CD4-positive, alpha-beta T cell (primary cell): ENCODE measurements around the gene NACC2. TPM values are rescaled to one million over a fixed set of nuclear protein-coding genes. Genes with fewer than 3 reads are reported as not detected.

Experiments used
- ATAC-seq: fragments of 200-7000 bp; cut with Tn5 transposase; one replicate; pipeline ENCODE4 v1.10.0; 2022; ENCODE audit warnings: mild to moderate bottlenecking; ENCODE audit not compliant: poor library complexity
- CTCF ChIA-PET: fragments of 350-600 bp; sonication (Branson Sonifier 250); formaldehyde crosslinking; loops from one replicate; lab custom pipeline; 2021; ENCODE audit warnings: antibody characterized with exemption, inconsistent platforms; lab: Charles Lee
- POLR2A ChIA-PET: fragments of 350-600 bp; sonication (Branson Sonifier 250); formaldehyde crosslinking; loops from one replicate; lab custom pipeline; 2021; ENCODE audit warnings: antibody characterized with exemption, inconsistent platforms; lab: Charles Lee
- DNase-seq, 14 experiments: peaks; one replicate each; pipeline ENCODE4 v3.0.0-alpha.2; 2013 to 2020; ENCODE audit warnings: mixed read lengths in 2 of 14
- H3K27ac ChIP-seq, 2 donors: one replicate each; pipeline versions ENCODE4 v1.5.1 to v1.7.0; 2013; ENCODE audit warnings: low read length in 2 of 2, low read depth in 1 of 2, mild to moderate bottlenecking in 1 of 2
- H3K27me3 ChIP-seq, 2 experiments: 1 replicate in 1 of 2; 2 replicates in 1 of 2; pipeline versions ENCODE4 v1.6.1 to v1.7.0; 2013; ENCODE audit warnings: low read length in 2 of 2, control low read depth in 1 of 2, mild to moderate bottlenecking in 1 of 2, moderate library complexity in 1 of 2; ENCODE audit not compliant: insufficient read depth in 2 of 2, control insufficient read depth in 1 of 2
- H3K36me3 ChIP-seq: one replicate; pipeline ENCODE4 v1.6.1; 2013; ENCODE audit warnings: low read length, control low read depth; ENCODE audit not compliant: insufficient read depth
- H3K4me1 ChIP-seq: one replicate; pipeline ENCODE4 v1.6.1; 2013; ENCODE audit warnings: low read length, control low read depth; ENCODE audit not compliant: insufficient read depth
- H3K4me3 ChIP-seq: one replicate; pipeline ENCODE4 v1.5.1; 2013; ENCODE audit warnings: mild to moderate bottlenecking, low read length, moderate library complexity
- H3K9me3 ChIP-seq, 2 experiments: 1 replicate in 1 of 2; 2 replicates in 1 of 2; pipeline versions ENCODE4 v1.6.1 to v1.7.0; 2013; ENCODE audit warnings: low read length in 2 of 2, mild to moderate bottlenecking in 2 of 2, control low read depth in 1 of 2, moderate library complexity in 1 of 2; ENCODE audit not compliant: control insufficient read depth in 1 of 2, insufficient read depth in 1 of 2
- H3K27ac Mint-ChIP-seq: one replicate; pipeline ENCODE4 v1.8.0; 2020; ENCODE audit warnings: mixed read lengths
- H3K27me3 Mint-ChIP-seq: one replicate; pipeline ENCODE4 v1.8.0; 2021; ENCODE audit warnings: mixed read lengths
- H3K36me3 Mint-ChIP-seq: one replicate; pipeline ENCODE4 v1.8.0; 2021; ENCODE audit warnings: low read depth, mixed read lengths
- H3K4me1 Mint-ChIP-seq: one replicate; pipeline ENCODE4 v1.8.0; 2021; ENCODE audit warnings: low read depth, mixed read lengths
- H3K4me3 Mint-ChIP-seq: one replicate; pipeline ENCODE4 v1.8.0; 2020; ENCODE audit warnings: mild to moderate bottlenecking, mixed read lengths
- H3K9me3 Mint-ChIP-seq: one replicate; pipeline ENCODE4 v1.8.0; 2020; ENCODE audit warnings: mixed read lengths
- intact Hi-C, 2 experiments: fragments of 100-400 bp; cut with DNase I in 1 of 2; cut with micrococcal nuclease in 1 of 2; formaldehyde crosslinking; loops; one replicate each; pipeline versions ENCODE4 v1.15.1 to v1.9.0; 2023 to 2025; cut with DNase I, micrococcal nuclease
- total RNA-seq, 174 experiments: library from RNA in 2 of 174; stranded (reverse) in 2 of 174; gene quantifications; one replicate each; pipeline ENCODE4 v1.2.3 and lab custom pipeline; 2021 to 2026
- TF ChIP-seq, protein P1 (sequence below): fragments of 200-600 bp; IDR thresholded peaks from one replicate; pipeline ENCODE4 v1.8.0; 2022; ENCODE audit warnings: antibody characterized with exemption, mild to moderate bottlenecking

The NACC2 gene
- total RNA-seq, 2 experiments from 2014 or later = 2.1 to 2.7 TPM

DNA sequence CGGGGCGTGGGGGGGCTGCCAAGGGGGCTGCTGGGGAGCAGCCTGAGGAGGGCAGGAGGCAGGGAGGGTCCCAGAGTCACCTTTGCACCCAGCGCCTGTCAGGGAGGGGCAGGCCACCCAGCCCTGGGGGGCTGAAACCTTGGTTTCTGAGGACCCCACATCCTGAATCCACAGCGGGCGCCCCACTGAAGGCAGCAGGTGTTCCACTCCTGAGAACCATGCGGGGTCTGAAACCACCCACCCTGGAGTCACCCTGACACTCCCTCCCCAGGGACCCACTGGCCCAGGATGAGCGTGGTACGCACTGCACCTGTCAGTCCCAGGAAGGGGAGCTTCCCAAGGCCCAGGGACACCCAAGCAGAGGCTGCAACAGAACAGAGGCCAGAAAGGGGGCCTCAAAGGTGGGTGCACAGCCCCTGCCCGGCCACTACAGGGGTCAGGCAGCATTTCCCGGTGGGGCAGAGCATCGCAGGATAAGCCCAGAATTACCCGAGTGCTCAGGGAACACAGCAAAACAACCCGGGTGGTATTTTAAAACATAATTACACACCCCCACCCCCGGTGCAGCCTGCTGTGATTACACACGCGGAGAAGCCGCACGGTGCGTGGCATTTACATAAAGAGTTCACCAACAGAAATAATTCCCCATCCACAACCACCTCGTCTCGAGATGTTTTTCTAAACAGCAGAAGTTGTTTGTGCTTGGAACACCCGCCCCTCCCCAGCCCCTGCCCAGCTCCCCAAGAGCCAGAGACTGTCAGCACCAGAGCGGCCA, 76.6 kb downstream of the NACC2 start:
- no peaks in the 10 kb centered on the region for H3K9me3 Mint-ChIP-seq
- DNase-seq (no peak), ATAC-seq (no peak)
- Histone ChIP-seq H3K4me3 (no peak overlapping the region), H3K27ac (no peak overlapping the region), H3K9me3 (no peaks in the 10 kb centered on the region), H3K4me1 (no peaks in the 10 kb centered on the region), H3K27me3 (no peaks in the 10 kb centered on the region), H3K36me3 (peaks cover 10% of the 10 kb centered on the region)
- H3K4me3 Mint-ChIP-seq = no peak overlapping the region
- POLR2A ChIA-PET = no interaction called here
- H3K4me1 Mint-ChIP-seq = peaks cover 11% of the 10 kb centered on the region
- no peaks in the 10 kb centered on the region for H3K27me3 Mint-ChIP-seq
- no peaks in the 10 kb centered on the region for H3K36me3 Mint-ChIP-seq
- CTCF ChIA-PET = no interaction called here
- intact Hi-C loops = no loop called here
- no peak overlapping the region for H3K27ac Mint-ChIP-seq
- TF ChIP-seq, protein P1, sequence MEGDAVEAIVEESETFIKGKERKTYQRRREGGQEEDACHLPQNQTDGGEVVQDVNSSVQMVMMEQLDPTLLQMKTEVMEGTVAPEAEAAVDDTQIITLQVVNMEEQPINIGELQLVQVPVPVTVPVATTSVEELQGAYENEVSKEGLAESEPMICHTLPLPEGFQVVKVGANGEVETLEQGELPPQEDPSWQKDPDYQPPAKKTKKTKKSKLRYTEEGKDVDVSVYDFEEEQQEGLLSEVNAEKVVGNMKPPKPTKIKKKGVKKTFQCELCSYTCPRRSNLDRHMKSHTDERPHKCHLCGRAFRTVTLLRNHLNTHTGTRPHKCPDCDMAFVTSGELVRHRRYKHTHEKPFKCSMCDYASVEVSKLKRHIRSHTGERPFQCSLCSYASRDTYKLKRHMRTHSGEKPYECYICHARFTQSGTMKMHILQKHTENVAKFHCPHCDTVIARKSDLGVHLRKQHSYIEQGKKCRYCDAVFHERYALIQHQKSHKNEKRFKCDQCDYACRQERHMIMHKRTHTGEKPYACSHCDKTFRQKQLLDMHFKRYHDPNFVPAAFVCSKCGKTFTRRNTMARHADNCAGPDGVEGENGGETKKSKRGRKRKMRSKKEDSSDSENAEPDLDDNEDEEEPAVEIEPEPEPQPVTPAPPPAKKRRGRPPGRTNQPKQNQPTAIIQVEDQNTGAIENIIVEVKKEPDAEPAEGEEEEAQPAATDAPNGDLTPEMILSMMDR = no peak

DNA sequence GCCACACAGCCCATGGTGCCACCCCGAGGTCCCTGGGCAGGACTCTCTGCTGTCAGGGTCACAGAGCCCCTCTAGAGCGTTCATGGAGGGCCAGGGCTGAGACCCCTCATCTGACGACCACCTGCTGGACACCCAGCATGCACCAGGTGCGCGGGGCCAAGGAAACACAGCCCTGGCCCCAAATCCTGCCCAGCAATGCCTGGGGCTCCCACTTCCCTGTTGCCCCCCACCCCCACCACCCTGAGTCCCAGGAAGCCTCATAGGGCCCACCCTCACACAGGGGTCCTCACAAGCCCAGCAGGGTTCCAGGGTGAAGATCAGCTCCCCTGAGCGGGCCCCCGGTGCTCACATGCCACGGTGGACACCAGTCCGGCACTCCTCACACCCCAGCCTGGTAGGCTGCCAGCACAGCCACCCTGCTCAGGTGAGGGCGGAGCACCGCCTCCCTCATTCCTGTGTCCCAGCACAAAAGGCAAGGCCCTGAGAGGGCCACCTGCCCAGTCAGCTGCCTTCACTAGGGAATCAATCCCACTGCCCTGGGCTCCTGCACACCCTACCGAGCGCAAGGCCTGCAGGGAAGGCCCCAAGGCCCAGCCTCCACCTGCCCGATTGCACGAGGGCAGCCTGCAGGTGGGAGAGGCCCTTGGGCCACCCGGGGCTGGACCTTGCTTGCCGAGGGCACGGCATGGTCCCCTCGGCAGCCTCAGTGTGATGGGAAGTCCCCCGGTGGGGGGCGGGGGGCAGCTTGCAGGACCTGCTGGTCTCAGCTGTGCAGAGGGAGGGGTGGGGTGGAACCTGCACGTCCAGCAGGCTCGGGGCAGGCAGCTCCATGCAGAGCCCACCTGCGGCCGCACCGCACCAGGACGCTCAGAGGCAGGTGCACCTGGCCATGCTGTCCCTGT, 77.5 kb downstream of the NACC2 start:
- Histone ChIP-seq H3K27ac (no peak overlapping the region), H3K4me1 (no peaks in the 10 kb centered on the region), H3K27me3 (no peaks in the 10 kb centered on the region), H3K36me3 (peaks cover 14% of the 10 kb centered on the region), H3K9me3 (no peaks in the 10 kb centered on the region), H3K4me3 (no peak overlapping the region)
- no peaks in the 10 kb centered on the region for H3K36me3 Mint-ChIP-seq
- intact Hi-C loops = no loop called here
- TF ChIP-seq, protein P1 = no peak
- no peaks in the 10 kb centered on the region for H3K27me3 Mint-ChIP-seq
- POLR2A ChIA-PET = no interaction called here
- no peaks in the 10 kb centered on the region for H3K9me3 Mint-ChIP-seq
- CTCF ChIA-PET = no interaction called here
- peaks cover 11% of the 10 kb centered on the region for H3K4me1 Mint-ChIP-seq
- DNase-seq (peak in 3 of 14 experiments; percentile 5 to 23 (median 16)), ATAC-seq (no peak)
- no peak overlapping the region for H3K27ac Mint-ChIP-seq
- H3K4me3 Mint-ChIP-seq = no peak overlapping the region

DNA sequence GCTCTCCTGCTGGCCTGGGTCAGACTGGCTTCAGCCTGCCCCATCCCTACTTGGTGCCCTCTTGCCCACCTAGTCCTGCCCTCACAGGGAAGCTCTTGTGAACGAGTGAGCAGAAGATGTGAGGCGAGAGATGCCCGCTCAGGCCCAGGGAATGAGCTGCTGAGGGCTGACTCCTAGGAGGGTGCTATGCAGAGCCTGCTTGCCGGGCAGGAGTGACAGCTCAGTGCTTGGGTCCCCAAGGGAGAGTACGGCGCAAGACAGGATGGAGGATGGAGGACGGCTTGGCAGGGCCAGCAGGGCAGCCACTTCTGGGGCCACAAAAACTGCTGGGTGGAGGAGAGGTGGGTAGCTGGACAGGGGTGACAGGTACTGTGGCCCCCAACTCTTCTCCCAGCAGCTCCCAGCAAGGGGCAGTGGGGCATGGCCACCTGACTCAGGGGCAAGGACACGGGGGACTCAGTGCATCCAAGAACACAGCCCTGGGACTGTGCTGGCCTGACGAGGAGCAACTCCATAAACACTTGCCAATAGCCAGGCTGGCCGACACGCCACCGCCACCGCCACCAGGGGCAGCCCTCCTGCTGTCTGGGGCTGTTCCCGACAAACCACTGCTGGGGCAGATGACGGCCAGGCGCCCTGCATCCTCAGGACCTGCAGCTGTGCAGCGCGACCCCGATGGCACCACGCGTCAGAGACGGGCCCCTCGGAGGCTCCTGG, 78.4 kb downstream of the NACC2 start:
- Histone ChIP-seq H3K9me3 (no peaks in the 10 kb centered on the region), H3K36me3 (peaks cover 16% of the 10 kb centered on the region), H3K27me3 (no peaks in the 10 kb centered on the region), H3K27ac (no peak overlapping the region), H3K4me1 (no peaks in the 10 kb centered on the region), H3K4me3 (no peak overlapping the region)
- intact Hi-C loops = no loop called here
- Mint-ChIP-seq H3K4me3 (no peak overlapping the region), H3K27ac (no peak overlapping the region), H3K36me3 (no peaks in the 10 kb centered on the region), H3K9me3 (no peaks in the 10 kb centered on the region), H3K4me1 (peaks cover 10% of the 10 kb centered on the region), H3K27me3 (no peaks in the 10 kb centered on the region)
- TF ChIP-seq, protein P1 = no peak
- ChIA-PET POLR2A (no interaction called here), CTCF (no interaction called here)
- ATAC-seq (no peak), DNase-seq (peak in 3 of 14 experiments; percentile 4 to 25 (median 14))
